Transverse colon (tissue), 4 donors: ENCODE results near the gene FCRL5.

Source experiments
- POLR2A ChIP-seq: fragments of 450-650 bp; IDR thresholded peaks from one replicate; pipeline ENCODE4 v1.6.1; 2016; ENCODE audit warnings: antibody characterized with exemption, mild to moderate bottlenecking, moderate library complexity
- POLR2AphosphoS5 ChIP-seq, 3 donors: sonication (generic); formaldehyde crosslinking; IDR thresholded peaks; one replicate each; pipeline ENCODE4 v1.6.1; 2016; ENCODE audit warnings: antibody characterized with exemption in 3 of 3
- TF ChIP-seq, protein P1 (sequence below), 5 experiments: fragments of 200-600 bp in 3 of 5; fragments of 450-650 bp in 2 of 5; sonication (generic) in 3 of 5; IDR thresholded peaks; 1 replicate in 2 of 5; 2 replicates in 3 of 5; pipeline ENCODE4 v1.5.1; 2016 to 2017; ENCODE audit warnings: antibody characterized with exemption in 5 of 5, inconsistent platforms in 3 of 5, mild to moderate bottlenecking in 2 of 5, moderate library complexity in 1 of 5

DNA sequence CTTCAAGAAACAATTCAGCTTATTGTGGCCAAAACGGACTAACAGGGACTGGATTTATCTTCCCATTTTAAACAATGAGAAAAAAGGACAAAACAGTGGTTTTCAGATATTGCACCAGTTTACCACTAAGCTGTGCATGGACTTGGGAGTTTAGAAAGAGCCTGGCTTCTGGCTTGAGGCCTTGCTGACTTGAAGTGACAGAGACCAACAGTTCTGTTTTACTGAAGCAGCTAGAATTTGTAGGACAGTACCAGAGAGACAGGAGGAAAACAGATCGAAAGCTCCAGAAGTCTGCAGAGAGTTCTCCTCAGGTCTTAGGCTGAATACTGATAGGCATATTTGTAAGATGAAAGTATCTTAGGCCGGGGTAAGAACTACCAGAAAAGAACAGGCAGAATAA is 25.1 kb upstream of the FCRL5 start:
- TF ChIP-seq, protein P1, sequence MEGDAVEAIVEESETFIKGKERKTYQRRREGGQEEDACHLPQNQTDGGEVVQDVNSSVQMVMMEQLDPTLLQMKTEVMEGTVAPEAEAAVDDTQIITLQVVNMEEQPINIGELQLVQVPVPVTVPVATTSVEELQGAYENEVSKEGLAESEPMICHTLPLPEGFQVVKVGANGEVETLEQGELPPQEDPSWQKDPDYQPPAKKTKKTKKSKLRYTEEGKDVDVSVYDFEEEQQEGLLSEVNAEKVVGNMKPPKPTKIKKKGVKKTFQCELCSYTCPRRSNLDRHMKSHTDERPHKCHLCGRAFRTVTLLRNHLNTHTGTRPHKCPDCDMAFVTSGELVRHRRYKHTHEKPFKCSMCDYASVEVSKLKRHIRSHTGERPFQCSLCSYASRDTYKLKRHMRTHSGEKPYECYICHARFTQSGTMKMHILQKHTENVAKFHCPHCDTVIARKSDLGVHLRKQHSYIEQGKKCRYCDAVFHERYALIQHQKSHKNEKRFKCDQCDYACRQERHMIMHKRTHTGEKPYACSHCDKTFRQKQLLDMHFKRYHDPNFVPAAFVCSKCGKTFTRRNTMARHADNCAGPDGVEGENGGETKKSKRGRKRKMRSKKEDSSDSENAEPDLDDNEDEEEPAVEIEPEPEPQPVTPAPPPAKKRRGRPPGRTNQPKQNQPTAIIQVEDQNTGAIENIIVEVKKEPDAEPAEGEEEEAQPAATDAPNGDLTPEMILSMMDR (IDR thresholded peaks at IDR 0.05), result no peak
- TF ChIP-seq POLR2AphosphoS5 (IDR thresholded peaks at IDR 0.05), result no peak
- no peak for TF ChIP-seq POLR2A
